HepG2 (cell line): Measurements from ENCODE around the gene VAV2. TPM values are rescaled to one million over a fixed set of nuclear protein-coding genes. Genes with fewer than 3 reads are reported as not detected.

Experiments used
- BRCA1 ChIP-seq: sonication (generic); formaldehyde crosslinking; IDR thresholded peaks from 2 replicates; pipeline ENCODE4 v1.4.0; 2020; ENCODE audit warnings: missing genetic modification reagents
- CTCF ChIP-seq: sonication (generic); formaldehyde crosslinking; IDR thresholded peaks from 2 replicates; pipeline ENCODE4 v1.5.0; 2020; ENCODE audit warnings: mild to moderate bottlenecking, missing genetic modification reagents, moderate library complexity
- ETV6 ChIP-seq: sonication (generic); formaldehyde crosslinking; conservative IDR thresholded peaks from 2 replicates; pipeline ENCODE4 v1.4.0; 2020; ENCODE audit warnings: missing genetic modification reagents
- GATAD1 ChIP-seq: IDR thresholded peaks from 2 replicates; pipeline ENCODE4 v1.6.1; 2016; ENCODE audit warnings: missing genetic modification reagents, missing compliant biosample characterization
- HMGXB3 ChIP-seq: sonication (generic); formaldehyde crosslinking; IDR thresholded peaks from 2 replicates; pipeline ENCODE4 v1.4.0; 2020; ENCODE audit warnings: missing genetic modification reagents, borderline replicate concordance
- JARID2 ChIP-seq: sonication (generic); formaldehyde crosslinking; IDR thresholded peaks from 2 replicates; pipeline ENCODE4 v1.8.1; 2023; ENCODE audit warnings: missing genetic modification reagents, inconsistent platforms; ENCODE audit not compliant: insufficient replicate concordance
- NFKB2 ChIP-seq: sonication (generic); formaldehyde crosslinking; IDR thresholded peaks from 2 replicates; pipeline ENCODE4 v1.4.0; 2020; ENCODE audit warnings: missing genetic modification reagents, borderline replicate concordance
- PAWR ChIP-seq: sonication (generic); formaldehyde crosslinking; IDR thresholded peaks from 2 replicates; pipeline ENCODE4 v1.4.0; 2020; ENCODE audit warnings: missing genetic modification reagents, mild to moderate bottlenecking, borderline replicate concordance
- PHF20 ChIP-seq: sonication (generic); formaldehyde crosslinking; IDR thresholded peaks from 2 replicates; pipeline ENCODE4 v1.5.0; 2020; ENCODE audit warnings: mild to moderate bottlenecking, missing genetic modification reagents
- POGZ ChIP-seq: sonication (generic); formaldehyde crosslinking; IDR thresholded peaks from 2 replicates; pipeline ENCODE4 v1.4.0; 2020; ENCODE audit warnings: mild to moderate bottlenecking, missing genetic modification reagents
- RBAK ChIP-seq: sonication (generic); formaldehyde crosslinking; IDR thresholded peaks from 2 replicates; pipeline ENCODE4 v1.5.1; 2020; ENCODE audit warnings: mild to moderate bottlenecking, missing genetic modification reagents
- SMAD9 ChIP-seq: sonication (generic); formaldehyde crosslinking; IDR thresholded peaks from 2 replicates; pipeline ENCODE4 v1.5.1; 2020; ENCODE audit warnings: mild to moderate bottlenecking, missing genetic modification reagents
- ZBTB21 ChIP-seq: sonication (generic); formaldehyde crosslinking; IDR thresholded peaks from 2 replicates; pipeline ENCODE4 v1.4.0; 2020; ENCODE audit warnings: missing genetic modification reagents
- ZBTB26 ChIP-seq: IDR thresholded peaks from 2 replicates; pipeline ENCODE4 v1.6.1; 2016; ENCODE audit warnings: missing compliant biosample characterization, missing genetic modification reagents, borderline replicate concordance
- ZFX ChIP-seq: sonication (generic); formaldehyde crosslinking; IDR thresholded peaks from 2 replicates; pipeline ENCODE4 v1.4.0; 2020; ENCODE audit warnings: mild to moderate bottlenecking, low read depth, missing genetic modification reagents, moderate library complexity
- ZFYVE20 ChIP-seq: sonication (generic); formaldehyde crosslinking; IDR thresholded peaks from 2 replicates; pipeline ENCODE4 v1.8.0; 2023; ENCODE audit warnings: low read depth, mild to moderate bottlenecking, moderate library complexity, missing genetic modification reagents, borderline replicate concordance
- ZNF253 ChIP-seq: sonication (generic); formaldehyde crosslinking; IDR thresholded peaks from 2 replicates; pipeline ENCODE4 v1.8.0; 2022; ENCODE audit warnings: mild to moderate bottlenecking, missing genetic modification reagents, borderline replicate concordance
- ZNF337 ChIP-seq: sonication (generic); formaldehyde crosslinking; IDR thresholded peaks from 2 replicates; pipeline ENCODE4 v1.5.1; 2020; ENCODE audit warnings: missing genetic modification reagents, low read depth, mild to moderate bottlenecking, borderline replicate concordance
- ZNF605 ChIP-seq: sonication (generic); formaldehyde crosslinking; IDR thresholded peaks from 2 replicates; pipeline ENCODE4 v1.8.0; 2022; ENCODE audit warnings: mild to moderate bottlenecking, missing genetic modification reagents
- ZNF678 ChIP-seq: sonication (generic); formaldehyde crosslinking; IDR thresholded peaks from 2 replicates; pipeline ENCODE4 v1.4.0; 2020; ENCODE audit warnings: mild to moderate bottlenecking, missing genetic modification reagents
- ZNF766 ChIP-seq: sonication (generic); formaldehyde crosslinking; IDR thresholded peaks from 2 replicates; pipeline ENCODE4 v1.5.0; 2020; ENCODE audit warnings: missing genetic modification reagents, borderline replicate concordance
- ZSCAN30 ChIP-seq: sonication (generic); formaldehyde crosslinking; IDR thresholded peaks from 2 replicates; pipeline ENCODE4 v1.5.0; 2020; ENCODE audit warnings: mild to moderate bottlenecking, missing genetic modification reagents
- polyA plus RNA-seq, 8 experiments: library from polyadenylated mRNA; depleted of rRNA in 3 of 8; stranded (reverse) in 7 of 8; unstranded in 1 of 8; fragments of >200 nt; fragmentation: Illumina TruSeq in 4 of 8; extraction: Trizol in 4 of 8; gene quantifications; 2 replicates each; pipeline versions ENCODE4 v1.2.1 to v1.2.3, GENCODE V29; 2011 to 2016; ENCODE audit warnings: low read depth in 4 of 8, missing spikeins in 1 of 8, mixed read lengths in 1 of 8; ENCODE audit not compliant: insufficient read depth in 1 of 8
- total RNA-seq, 5 experiments: library from RNA; depleted of rRNA; stranded (reverse); fragments of >200 nt; fragmentation: Illumina TruSeq; extraction: Trizol; gene quantifications; 2 replicates each; pipeline ENCODE4 v1.2.3, GENCODE V29; 2016; ENCODE audit warnings: low read depth in 1 of 5

VAV2 gene
- total and polyA plus RNA-seq, 2 of the 13 experiments (the other 11 are each of a cell fraction or from before 2014, with no cell fraction given) = 22.5 to 22.9 TPM

GRCh38 chr9:133979273-133979920, 12.7 kb downstream of the VAV2 start (continued):
- peak; percentile 44 for TF ChIP-seq PHF20 (CRISPR knock-in tag)
- no peak for TF ChIP-seq ZBTB26 (CRISPR knock-in tag)
- no peak for TF ChIP-seq ZNF678
- peak; percentile 40; the same call in 1 of the 2 replicates for TF ChIP-seq POGZ (CRISPR knock-in tag)
- no peak for TF ChIP-seq JARID2
- TF ChIP-seq GATAD1 (CRISPR knock-in tag) = peak; percentile 31; the same call in 1 of the 2 replicates
- no peak for TF ChIP-seq ZNF337
- TF ChIP-seq ZFYVE20 (CRISPR knock-in tag) = no peak
- TF ChIP-seq ETV6 (CRISPR knock-in tag) = no peak
- TF ChIP-seq ZBTB21 (CRISPR knock-in tag) = no peak
- TF ChIP-seq SMAD9 (CRISPR knock-in tag) = no peak
- TF ChIP-seq NFKB2 (CRISPR knock-in tag) = peak; percentile 25; the same call in 1 of the 2 replicates
- no peak for TF ChIP-seq PAWR (CRISPR knock-in tag)
- TF ChIP-seq ZNF605 (CRISPR knock-in tag) = 0 out of 2 replicates have a peak, but pooled peaks have one; percentile 21
- TF ChIP-seq RBAK = no peak
- no peak for TF ChIP-seq HMGXB3 (CRISPR knock-in tag)
- peak; percentile 78 for TF ChIP-seq ZFX
- no peak for TF ChIP-seq ZSCAN30
- no peak for TF ChIP-seq ZNF253 (CRISPR knock-in tag)
- peak; percentile 65 for TF ChIP-seq CTCF (CRISPR knock-in tag)
- TF ChIP-seq ZNF766 (CRISPR knock-in tag) = no peak
- no peak for TF ChIP-seq BRCA1
